GM13977 (cell line): ENCODE data around the gene RHOH.

ENCODE experiments used
- DNase-seq: peaks from one replicate; pipeline ENCODE4 v3.0.0; 2012; ENCODE audit warnings: low spot score
- in situ Hi-C: fragments of 300-500 bp; cut with MboI; formaldehyde crosslinking; loops from one replicate; pipeline ENCODE4 v1.12.0; 2022; ENCODE audit warnings: low sequenced_read_pairs, low pct_unique_long_range_greater_than_20kb, mixed read lengths, inconsistent platforms; ENCODE audit not compliant: unreplicated experiment
- TF ChIP-seq, protein P1 (sequence below): IDR thresholded peaks from 2 replicates; pipeline ENCODE4 v1.5.1; 2012; ENCODE audit warnings: mild to moderate bottlenecking, control low read depth; ENCODE audit not compliant: insufficient read depth; ENCODE audit errors: extremely low read depth, missing control alignments

Gene RHOH

GRCh38 chr4:40221744-40222143, 24.9 kb downstream of the RHOH start:
- TF ChIP-seq, protein P1, sequence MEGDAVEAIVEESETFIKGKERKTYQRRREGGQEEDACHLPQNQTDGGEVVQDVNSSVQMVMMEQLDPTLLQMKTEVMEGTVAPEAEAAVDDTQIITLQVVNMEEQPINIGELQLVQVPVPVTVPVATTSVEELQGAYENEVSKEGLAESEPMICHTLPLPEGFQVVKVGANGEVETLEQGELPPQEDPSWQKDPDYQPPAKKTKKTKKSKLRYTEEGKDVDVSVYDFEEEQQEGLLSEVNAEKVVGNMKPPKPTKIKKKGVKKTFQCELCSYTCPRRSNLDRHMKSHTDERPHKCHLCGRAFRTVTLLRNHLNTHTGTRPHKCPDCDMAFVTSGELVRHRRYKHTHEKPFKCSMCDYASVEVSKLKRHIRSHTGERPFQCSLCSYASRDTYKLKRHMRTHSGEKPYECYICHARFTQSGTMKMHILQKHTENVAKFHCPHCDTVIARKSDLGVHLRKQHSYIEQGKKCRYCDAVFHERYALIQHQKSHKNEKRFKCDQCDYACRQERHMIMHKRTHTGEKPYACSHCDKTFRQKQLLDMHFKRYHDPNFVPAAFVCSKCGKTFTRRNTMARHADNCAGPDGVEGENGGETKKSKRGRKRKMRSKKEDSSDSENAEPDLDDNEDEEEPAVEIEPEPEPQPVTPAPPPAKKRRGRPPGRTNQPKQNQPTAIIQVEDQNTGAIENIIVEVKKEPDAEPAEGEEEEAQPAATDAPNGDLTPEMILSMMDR = no peak
- in situ Hi-C loops = loop anchor here (25.0 kb wide), 1 partner anchor 91 kb away; no protein-coding TSS in a partner anchor
- DNase-seq = no peak

GRCh38 chr4:40223343-40223742, 26.5 kb downstream of the RHOH start:
- in situ Hi-C loops = loop anchor here (25.0 kb wide), 1 partner anchor 89 kb away; no protein-coding TSS in a partner anchor
- TF ChIP-seq, protein P1 = no peak
- DNase-seq = no peak

DNA sequence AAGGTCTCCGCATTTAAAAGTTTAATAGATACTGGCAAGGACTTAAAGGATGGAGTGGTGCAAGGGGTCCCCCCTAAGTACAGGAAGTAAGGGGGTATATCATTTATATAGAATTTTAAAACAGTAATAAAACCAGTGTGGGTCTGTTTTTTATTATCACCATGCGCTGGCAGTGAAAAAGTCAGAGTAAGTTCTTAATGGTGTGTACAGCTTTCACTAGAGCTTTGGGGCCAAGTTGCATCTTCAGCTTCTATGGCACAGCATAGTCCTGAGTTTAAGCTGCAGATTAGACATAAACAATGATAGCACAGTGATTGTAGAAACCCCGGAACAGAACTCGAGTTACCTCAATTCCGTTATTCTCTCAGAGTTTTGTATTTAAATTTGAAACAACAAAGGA, 27.6 kb downstream of the RHOH start:
- TF ChIP-seq, protein P1 = no peak
- in situ Hi-C loops = loop anchor here (25.0 kb wide), 1 partner anchor 88 kb away; no protein-coding TSS in a partner anchor
- DNase-seq = no peak

DNA sequence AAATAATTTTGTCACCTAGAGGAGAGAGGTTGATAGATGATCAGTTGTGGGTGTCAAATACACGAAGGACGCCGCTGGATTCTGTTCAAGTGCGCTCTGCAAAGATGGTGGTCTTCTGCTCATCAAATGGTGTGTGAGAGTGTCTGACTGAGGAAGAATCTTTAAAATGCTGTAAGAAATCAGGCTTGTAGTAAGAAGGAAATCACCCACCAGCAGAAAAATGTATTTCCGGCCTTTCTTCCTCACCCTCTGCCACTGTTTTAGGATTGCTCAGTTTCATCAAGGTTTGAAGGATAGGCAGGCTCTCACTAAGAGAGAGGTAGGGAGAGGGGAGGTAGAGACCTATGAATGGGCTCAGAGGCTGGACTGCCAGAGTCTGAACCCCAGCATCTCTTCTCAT, 28.7 kb downstream of the RHOH start:
- in situ Hi-C loops = no loop called here

DNA sequence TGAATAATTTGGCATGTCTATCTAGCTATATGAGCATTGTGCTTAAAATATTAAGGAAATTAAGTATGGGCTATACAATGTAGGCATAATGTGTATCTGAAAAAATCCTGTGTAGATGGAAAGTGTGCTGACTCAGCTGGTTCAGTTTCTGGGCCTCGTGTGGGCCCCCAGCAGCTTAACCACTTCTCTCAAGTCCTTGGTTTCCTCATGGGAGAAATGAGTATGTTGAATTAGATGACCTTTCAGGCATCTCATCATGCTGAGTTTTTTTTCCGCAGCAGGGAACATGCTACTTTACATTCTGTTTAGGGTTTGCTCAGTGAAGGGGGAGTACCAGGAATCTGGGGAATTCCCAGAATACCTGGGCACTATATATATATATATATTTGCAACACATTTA, 30.5 kb downstream of the RHOH start:
- TF ChIP-seq, protein P1 = no peak
- DNase-seq = peak; percentile 44
- in situ Hi-C loops = no loop called here

More for the DNA sequence above, 28.7 kb downstream of the RHOH start:
- no peak for DNase-seq
- TF ChIP-seq, protein P1 = no peak

- peak; percentile 58 for DNase-seq
- in situ Hi-C loops = no loop called here
- TF ChIP-seq, protein P1 = peak; percentile 58
Observed at GRCh38 chr4:40228497-40229365, 31.9 kb downstream of the RHOH start.
